Neural progenitor cell (in vitro differentiated cells): ENCODE measurements around the gene DUSP18. TPM values are rescaled to one million over a fixed set of nuclear protein-coding genes. Genes with fewer than 3 reads are reported as not detected.
A peak's percentile ranks its signal among the peaks of the same experiment; 100 is the strongest.

Experiments used
- DNase-seq: peaks from one replicate; pipeline ENCODE4 v3.0.0-alpha.2; 2016; ENCODE audit warnings: low spot score
- H2AFZ ChIP-seq: fragments of 200-600 bp; sonication (generic); replicated peaks from 2 replicates; pipeline ENCODE4 v1.6.1; 2016; ENCODE audit warnings: antibody characterized with exemption
- H3F3A ChIP-seq: fragments of 200-600 bp; sonication (generic); 2 replicates; pipeline ENCODE4 v1.6.1; 2016; ENCODE audit warnings: antibody characterized with exemption, low read depth
- H3K27ac ChIP-seq: fragments of 200-600 bp; sonication (generic); 2 replicates; pipeline ENCODE4 v1.5.1; 2016; ENCODE audit warnings: mild to moderate bottlenecking
- H3K27me3 ChIP-seq: fragments of 200-600 bp; sonication (generic); 2 replicates; pipeline ENCODE4 v1.6.1; 2016; ENCODE audit warnings: mild to moderate bottlenecking, moderate library complexity
- H3K36me3 ChIP-seq: fragments of 200-600 bp; sonication (generic); 2 replicates; pipeline ENCODE4 v1.5.1; 2016
- H3K4me1 ChIP-seq: fragments of 200-600 bp; sonication (generic); 2 replicates; pipeline ENCODE4 v1.6.1; 2016; ENCODE audit warnings: mixed run types
- H3K4me2 ChIP-seq: fragments of 200-600 bp; sonication (generic); 2 replicates; pipeline ENCODE4 v1.6.1; 2016
- H3K4me3 ChIP-seq: fragments of 200-600 bp; sonication (generic); 2 replicates; pipeline ENCODE4 v1.5.1; 2016
- H3K79me2 ChIP-seq: fragments of 200-600 bp; sonication (generic); 2 replicates; pipeline ENCODE4 v1.6.1; 2016; ENCODE audit warnings: low read depth
- H3K9ac ChIP-seq: fragments of 200-600 bp; sonication (generic); 2 replicates; pipeline ENCODE4 v1.6.1; 2016
- H3K9me3 ChIP-seq: fragments of 200-600 bp; sonication (generic); 2 replicates; pipeline ENCODE4 v1.5.1; 2016; ENCODE audit warnings: low read depth
- H4K20me1 ChIP-seq: fragments of 200-600 bp; sonication (generic); 2 replicates; pipeline ENCODE4 v1.6.1; 2016; ENCODE audit warnings: low read depth
- H3K27ac Mint-ChIP-seq: 3 replicates; pipeline ENCODE4 v1.8.0; 2021; ENCODE audit warnings: mixed read lengths
- H3K27me3 Mint-ChIP-seq: 2 replicates; pipeline ENCODE4 v1.8.0; 2022; ENCODE audit warnings: low read depth, mild to moderate bottlenecking, inconsistent platforms, moderate library complexity, mixed read lengths; ENCODE audit not compliant: insufficient read depth
- H3K36me3 Mint-ChIP-seq: 3 replicates; pipeline ENCODE4 v1.8.0; 2021; ENCODE audit warnings: mixed read lengths
- H3K4me1 Mint-ChIP-seq: 3 replicates; pipeline ENCODE4 v1.8.0; 2021; ENCODE audit warnings: mixed read lengths
- H3K4me3 Mint-ChIP-seq: 3 replicates; pipeline ENCODE4 v1.8.0; 2021; ENCODE audit warnings: mild to moderate bottlenecking, moderate library complexity, mixed read lengths
- H3K9me3 Mint-ChIP-seq: 3 replicates; pipeline ENCODE4 v1.8.0; 2020; ENCODE audit warnings: mixed read lengths
- EZH2 ChIP-seq: fragments of 200-600 bp; sonication (generic); IDR thresholded peaks from 2 replicates; pipeline ENCODE4 v1.6.1; 2017; ENCODE audit warnings: antibody characterized with exemption, mild to moderate bottlenecking, moderate library complexity
- EZH2phosphoT487 ChIP-seq: fragments of 200-600 bp; sonication (generic); IDR thresholded peaks from 2 replicates; pipeline ENCODE4 v1.6.1; 2017; ENCODE audit warnings: antibody characterized with exemption
- total RNA-seq: library from RNA; depleted of rRNA; stranded (reverse); fragments of >200 nt; gene quantifications from 2 replicates; pipeline ENCODE4 v1.2.3, GENCODE V29; 2015; ENCODE audit warnings: low replicate concordance
- TF ChIP-seq, protein P1 (sequence below): fragments of 200-600 bp; sonication (generic); IDR thresholded peaks from 2 replicates; pipeline ENCODE4 v1.5.1; 2017; ENCODE audit warnings: antibody characterized with exemption, mild to moderate bottlenecking

DUSP18 gene
- total RNA-seq, 1 donor from 2014 or later: 3.1 TPM

DNA sequence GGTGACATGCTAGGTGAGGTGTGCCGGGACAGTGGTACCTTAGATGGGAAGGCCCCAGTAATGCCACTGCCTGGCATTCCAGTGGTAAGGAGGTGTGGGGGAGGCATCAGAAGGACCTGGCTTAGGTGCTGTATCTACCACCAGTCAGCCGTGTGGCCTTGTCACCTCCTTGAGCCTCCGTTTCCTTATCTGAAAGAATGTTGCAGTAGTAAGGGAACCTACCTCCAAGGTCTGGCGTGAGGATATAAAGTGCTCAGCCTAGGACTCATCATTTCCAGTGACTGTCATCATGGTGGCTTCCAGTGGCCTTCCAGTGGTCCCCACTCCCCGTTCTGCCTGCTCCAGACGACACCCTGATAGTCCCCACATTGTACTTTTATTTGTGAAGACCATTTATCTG lies 6.8 kb upstream of the DUSP18 start:
- no peaks in the 10 kb centered on the region for H4K20me1 ChIP-seq
- TF ChIP-seq, protein P1, sequence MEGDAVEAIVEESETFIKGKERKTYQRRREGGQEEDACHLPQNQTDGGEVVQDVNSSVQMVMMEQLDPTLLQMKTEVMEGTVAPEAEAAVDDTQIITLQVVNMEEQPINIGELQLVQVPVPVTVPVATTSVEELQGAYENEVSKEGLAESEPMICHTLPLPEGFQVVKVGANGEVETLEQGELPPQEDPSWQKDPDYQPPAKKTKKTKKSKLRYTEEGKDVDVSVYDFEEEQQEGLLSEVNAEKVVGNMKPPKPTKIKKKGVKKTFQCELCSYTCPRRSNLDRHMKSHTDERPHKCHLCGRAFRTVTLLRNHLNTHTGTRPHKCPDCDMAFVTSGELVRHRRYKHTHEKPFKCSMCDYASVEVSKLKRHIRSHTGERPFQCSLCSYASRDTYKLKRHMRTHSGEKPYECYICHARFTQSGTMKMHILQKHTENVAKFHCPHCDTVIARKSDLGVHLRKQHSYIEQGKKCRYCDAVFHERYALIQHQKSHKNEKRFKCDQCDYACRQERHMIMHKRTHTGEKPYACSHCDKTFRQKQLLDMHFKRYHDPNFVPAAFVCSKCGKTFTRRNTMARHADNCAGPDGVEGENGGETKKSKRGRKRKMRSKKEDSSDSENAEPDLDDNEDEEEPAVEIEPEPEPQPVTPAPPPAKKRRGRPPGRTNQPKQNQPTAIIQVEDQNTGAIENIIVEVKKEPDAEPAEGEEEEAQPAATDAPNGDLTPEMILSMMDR: no peak
- TF ChIP-seq EZH2 (no peak), EZH2phosphoT487 (no peak)
- no peaks in the 10 kb centered on the region for H3K9me3 ChIP-seq
- H3F3A ChIP-seq: peaks cover 5% of the 10 kb centered on the region
- peaks cover 13% of the 10 kb centered on the region for H3K4me1 ChIP-seq
- no peaks in the 10 kb centered on the region for H3K79me2 ChIP-seq
- H3K4me2 ChIP-seq: no peak overlapping the region
- no peaks in the 10 kb centered on the region for H3K9me3 Mint-ChIP-seq
- no peak overlapping the region for H3K9ac ChIP-seq
- no peak overlapping the region for H2AFZ ChIP-seq
- peaks cover 7% of the 10 kb centered on the region for H3K27me3 ChIP-seq
- H3K4me3 ChIP-seq: no peak overlapping the region
- DNase-seq: no peak
- H3K36me3 ChIP-seq: no peaks in the 10 kb centered on the region
- H3K27ac Mint-ChIP-seq: no peak overlapping the region
- H3K27me3 Mint-ChIP-seq: peaks cover 10% of the 10 kb centered on the region
- H3K4me3 Mint-ChIP-seq: no peak overlapping the region
- peaks cover 10% of the 10 kb centered on the region for H3K4me1 Mint-ChIP-seq
- no peak overlapping the region for H3K27ac ChIP-seq
- H3K36me3 Mint-ChIP-seq: no peaks in the 10 kb centered on the region

DNA sequence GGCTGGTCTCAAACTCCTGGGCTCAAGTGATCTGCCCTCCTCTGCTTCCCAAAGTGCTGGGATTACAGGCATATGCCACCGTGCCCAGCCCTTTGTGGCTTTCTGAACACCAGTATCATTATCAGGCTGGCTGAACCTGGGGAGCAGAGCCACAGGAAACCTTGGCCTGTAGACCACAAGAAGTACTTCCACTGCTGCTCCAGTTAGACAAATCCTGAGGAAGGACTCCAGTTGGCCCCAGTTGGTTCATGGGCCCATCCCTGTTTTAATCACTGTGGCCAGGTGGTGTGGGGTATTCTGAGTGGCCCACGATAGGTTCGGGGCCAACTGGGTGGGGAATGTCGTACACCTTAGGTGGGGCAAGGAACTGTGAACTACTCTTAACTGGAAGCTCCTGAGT lies 5.5 kb upstream of the DUSP18 start:
- Histone ChIP-seq H3K4me1 (peaks cover 6% of the 10 kb centered on the region), H2AFZ (no peak overlapping the region), H3F3A (no peaks in the 10 kb centered on the region), H3K4me2 (no peak overlapping the region), H3K79me2 (no peaks in the 10 kb centered on the region), H3K9ac (no peak overlapping the region), H3K9me3 (no peaks in the 10 kb centered on the region), H4K20me1 (no peaks in the 10 kb centered on the region), H3K27ac (no peak overlapping the region), H3K36me3 (no peaks in the 10 kb centered on the region), H3K4me3 (no peak overlapping the region), H3K27me3 (peaks cover 20% of the 10 kb centered on the region)
- Mint-ChIP-seq H3K4me3 (no peak overlapping the region), H3K36me3 (no peaks in the 10 kb centered on the region), H3K27ac (no peak overlapping the region), H3K9me3 (no peaks in the 10 kb centered on the region), H3K4me1 (peaks cover 6% of the 10 kb centered on the region), H3K27me3 (peaks cover 12% of the 10 kb centered on the region)
- TF ChIP-seq EZH2phosphoT487: no peak
- TF ChIP-seq, protein P1: no peak
- no peak for DNase-seq

DNA sequence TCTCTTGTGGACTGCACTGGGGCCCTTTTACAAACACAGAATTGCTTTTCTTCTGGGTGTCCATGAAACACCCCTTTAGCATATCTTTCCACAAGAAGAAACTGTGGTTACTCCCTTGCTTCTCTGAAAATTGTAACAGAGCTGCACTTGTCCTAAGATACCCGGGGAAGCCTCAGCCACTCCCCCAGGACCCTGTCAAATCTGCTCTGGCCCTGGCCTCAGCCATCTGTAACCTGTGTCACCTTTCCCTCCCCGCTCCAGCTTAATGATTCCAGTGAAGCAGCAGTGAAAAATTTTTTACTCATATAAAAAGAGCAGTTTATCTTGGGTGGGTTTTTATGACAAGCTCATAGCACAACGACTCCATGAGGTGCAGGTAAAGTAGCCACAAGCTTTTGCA lies 3.4 kb upstream of the DUSP18 start:
- no peak for DNase-seq
- no peaks in the 10 kb centered on the region for H3K36me3 ChIP-seq
- H3F3A ChIP-seq: peaks cover 11% of the 10 kb centered on the region
- H3K4me1 ChIP-seq: peaks cover 11% of the 10 kb centered on the region
- Mint-ChIP-seq H3K27me3 (peaks cover 10% of the 10 kb centered on the region), H3K4me3 (no peak overlapping the region), H3K4me1 (peaks cover 12% of the 10 kb centered on the region), H3K27ac (no peak overlapping the region), H3K9me3 (no peaks in the 10 kb centered on the region), H3K36me3 (no peaks in the 10 kb centered on the region)
- TF ChIP-seq EZH2phosphoT487: no peak
- no peak for TF ChIP-seq EZH2
- TF ChIP-seq, protein P1: no peak
- H3K9me3 ChIP-seq: no peaks in the 10 kb centered on the region
- peaks cover 35% of the 10 kb centered on the region for H3K27me3 ChIP-seq
- no peak overlapping the region for H3K9ac ChIP-seq
- H3K79me2 ChIP-seq: no peaks in the 10 kb centered on the region
- no peak overlapping the region for H3K27ac ChIP-seq
- no peak overlapping the region for H3K4me3 ChIP-seq
- H2AFZ ChIP-seq: no peak overlapping the region
- H4K20me1 ChIP-seq: no peaks in the 10 kb centered on the region
- H3K4me2 ChIP-seq: no peak overlapping the region

DNA sequence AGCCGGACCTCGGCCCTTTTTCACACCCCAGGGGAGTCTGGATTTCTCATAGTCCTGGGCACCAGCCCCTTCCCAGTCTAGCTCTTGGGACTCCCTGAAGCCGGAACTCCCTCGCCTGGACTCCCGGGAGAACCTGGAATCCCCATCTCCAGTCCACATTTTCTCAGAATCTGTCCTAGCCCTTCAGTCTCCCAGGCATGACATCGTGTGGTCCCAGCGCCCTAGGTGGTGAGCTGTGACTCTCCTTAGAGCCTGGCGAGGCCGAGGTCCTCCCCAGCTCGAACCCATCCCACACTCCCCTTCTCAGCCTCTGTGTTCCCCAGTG lies 673 bp upstream of the DUSP18 start:
- peaks cover 35% of the 10 kb centered on the region for H3K27me3 ChIP-seq
- Mint-ChIP-seq H3K27me3 (peaks cover 10% of the 10 kb centered on the region), H3K9me3 (no peaks in the 10 kb centered on the region), H3K36me3 (peaks cover 2% of the 10 kb centered on the region), H3K4me1 (peaks cover 13% of the 10 kb centered on the region), H3K4me3 (peak overlapping the region; percentile 90), H3K27ac (peak overlapping the region; percentile 88)
- H3K4me3 ChIP-seq: peak overlapping the region; percentile 75
- TF ChIP-seq EZH2 (no peak), EZH2phosphoT487 (no peak)
- TF ChIP-seq, protein P1: no peak
- peaks cover 11% of the 10 kb centered on the region for H3K4me1 ChIP-seq
- H3K79me2 ChIP-seq: no peaks in the 10 kb centered on the region
- peak; percentile 18 for DNase-seq
- H3K27ac ChIP-seq: no peak overlapping the region
- H3K9me3 ChIP-seq: no peaks in the 10 kb centered on the region
- no peaks in the 10 kb centered on the region for H3K36me3 ChIP-seq
- H3F3A ChIP-seq: peaks cover 11% of the 10 kb centered on the region
- H2AFZ ChIP-seq: peak overlapping the region; percentile 87
- no peaks in the 10 kb centered on the region for H4K20me1 ChIP-seq
- H3K9ac ChIP-seq: peak overlapping the region; percentile 8
- peak overlapping the region; percentile 96 for H3K4me2 ChIP-seq
